GM23248 (cell line): ENCODE results near the gene RHPN2.
"Not testable (repeated sequence)": the region's sequence is repeated elsewhere in the genome, so short reads cannot be mapped to it uniquely, and the experiment has no call there.

ENCODE experiments used
- EZH2 ChIP-seq: fragments of 200-600 bp; sonication (generic); IDR thresholded peaks from 2 replicates; pipeline ENCODE4 v1.6.1; 2018; ENCODE audit warnings: antibody characterized with exemption, mild to moderate bottlenecking; ENCODE audit not compliant: insufficient read depth, poor library complexity, severe bottlenecking
- EZH2phosphoT487 ChIP-seq: fragments of 200-600 bp; sonication (generic); IDR thresholded peaks from 2 replicates; pipeline ENCODE4 v1.6.1; 2018; ENCODE audit warnings: antibody characterized with exemption, moderate library complexity, mild to moderate bottlenecking, low read depth; ENCODE audit not compliant: insufficient read depth

DNA sequence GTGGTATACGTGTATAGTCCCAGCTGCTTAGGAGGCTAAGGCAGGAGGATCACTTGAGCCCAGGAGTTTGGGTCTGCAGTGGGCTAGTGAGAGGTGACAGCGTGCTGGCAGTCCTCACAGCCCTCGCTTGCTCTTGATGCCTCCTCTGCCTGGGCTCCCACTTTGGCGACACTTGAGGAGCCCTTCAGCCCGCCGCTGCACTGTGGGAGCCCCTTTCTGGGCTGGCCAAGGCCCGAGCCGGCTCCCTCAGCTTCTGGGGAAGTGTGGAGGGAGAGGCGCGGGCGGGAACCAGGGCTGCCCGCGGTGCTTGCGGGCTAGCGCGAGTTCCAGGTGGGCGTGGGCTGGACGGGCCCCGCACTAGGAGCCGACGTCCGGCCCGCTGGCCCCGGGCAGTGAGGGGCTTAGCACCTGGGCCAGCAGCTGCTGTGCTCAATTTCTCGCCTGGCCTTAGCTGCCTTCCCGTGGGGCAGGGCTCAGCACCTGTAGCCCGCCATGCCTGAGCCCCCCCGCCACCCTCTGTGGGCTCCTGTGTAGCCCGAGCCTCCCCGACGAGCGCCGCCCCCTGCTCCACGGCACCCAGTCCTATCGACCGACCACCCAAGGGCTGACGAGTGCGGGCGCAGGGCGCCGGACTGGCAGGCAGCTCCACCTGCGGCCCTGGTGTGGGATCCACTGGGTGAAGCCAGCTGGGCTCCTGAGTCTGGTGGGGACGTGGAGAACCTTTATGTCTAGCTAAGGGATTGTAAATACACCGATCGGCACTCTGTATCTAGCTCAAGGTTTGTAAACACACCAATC lies 28.1 kb downstream of the RHPN2 start:
- TF ChIP-seq EZH2, EZH2phosphoT487: not testable (repeated sequence)
